ENCODE measurements around the gene GNB1L. TPM values are rescaled to one million over a fixed set of nuclear protein-coding genes. Genes with fewer than 3 reads are reported as not detected.

Gene GNB1L
- total RNA-seq, 1 experiment from 2014 or later, result 10.3 TPM

- no peak for TF ChIP-seq EZH2 (IDR thresholded peaks at IDR 0.05; ENCODE audit: low read depth)
- TF ChIP-seq, protein P1, sequence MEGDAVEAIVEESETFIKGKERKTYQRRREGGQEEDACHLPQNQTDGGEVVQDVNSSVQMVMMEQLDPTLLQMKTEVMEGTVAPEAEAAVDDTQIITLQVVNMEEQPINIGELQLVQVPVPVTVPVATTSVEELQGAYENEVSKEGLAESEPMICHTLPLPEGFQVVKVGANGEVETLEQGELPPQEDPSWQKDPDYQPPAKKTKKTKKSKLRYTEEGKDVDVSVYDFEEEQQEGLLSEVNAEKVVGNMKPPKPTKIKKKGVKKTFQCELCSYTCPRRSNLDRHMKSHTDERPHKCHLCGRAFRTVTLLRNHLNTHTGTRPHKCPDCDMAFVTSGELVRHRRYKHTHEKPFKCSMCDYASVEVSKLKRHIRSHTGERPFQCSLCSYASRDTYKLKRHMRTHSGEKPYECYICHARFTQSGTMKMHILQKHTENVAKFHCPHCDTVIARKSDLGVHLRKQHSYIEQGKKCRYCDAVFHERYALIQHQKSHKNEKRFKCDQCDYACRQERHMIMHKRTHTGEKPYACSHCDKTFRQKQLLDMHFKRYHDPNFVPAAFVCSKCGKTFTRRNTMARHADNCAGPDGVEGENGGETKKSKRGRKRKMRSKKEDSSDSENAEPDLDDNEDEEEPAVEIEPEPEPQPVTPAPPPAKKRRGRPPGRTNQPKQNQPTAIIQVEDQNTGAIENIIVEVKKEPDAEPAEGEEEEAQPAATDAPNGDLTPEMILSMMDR (conservative IDR thresholded peaks at IDR 0.05), result no peak
- ChIA-PET CTCF (no interaction called here), POLR2A (ENCODE audit: unreplicated experiment) (no interaction called here)
- H3F3A ChIP-seq (ENCODE audit: insufficient read depth, low read depth), result no peaks in the 10 kb centered on the region
- H3K27ac ChIP-seq, result no peak overlapping the region
- H3K9me3 ChIP-seq (ENCODE audit: insufficient read depth, low read depth), result no peaks in the 10 kb centered on the region
- no peak overlapping the region for H3K4me2 ChIP-seq
- H3K36me3 ChIP-seq (ENCODE audit: low read depth), result no peaks in the 10 kb centered on the region
- H3K79me2 ChIP-seq (ENCODE audit: low read depth), result no peaks in the 10 kb centered on the region
- H3K4me3 ChIP-seq, result no peak overlapping the region
- H2AFZ ChIP-seq, result no peak overlapping the region
- no peaks in the 10 kb centered on the region for H3K4me1 ChIP-seq (replicated peaks; ENCODE audit: insufficient read depth)
- DNase-seq, result no peak
- H3K9me2 ChIP-seq (ENCODE audit: insufficient read depth), result no peaks in the 10 kb centered on the region
- intact Hi-C loops (cut with micrococcal nuclease; ENCODE audit: unreplicated experiment), result no loop called here
- no peaks in the 10 kb centered on the region for H4K20me1 ChIP-seq (ENCODE audit: insufficient read depth)
- no TSS peak for BruUV-seq (replicated peaks)
- H3K27me3 ChIP-seq (ENCODE audit: insufficient read depth, low read depth), result no peaks in the 10 kb centered on the region
These were observed 8.1 kb upstream of the GNB1L start for GRCh38 chr22:19862619-19863246.

GRCh38 chr22:19859861-19860510 is 5.3 kb upstream of the GNB1L start:
- H3K27ac ChIP-seq, result no peak overlapping the region
- no peaks in the 10 kb centered on the region for H3F3A ChIP-seq (ENCODE audit: insufficient read depth, low read depth)
- H3K27me3 ChIP-seq (ENCODE audit: insufficient read depth, low read depth), result no peaks in the 10 kb centered on the region
- H3K4me1 ChIP-seq (replicated peaks; ENCODE audit: insufficient read depth), result peaks cover 6% of the 10 kb centered on the region
- DNase-seq, result no peak
- H3K9me2 ChIP-seq (ENCODE audit: insufficient read depth), result no peaks in the 10 kb centered on the region
- CTCF ChIA-PET, result no interaction called here
- peaks cover 13% of the 10 kb centered on the region; the same call in 1 of the 2 replicates for H3K79me2 ChIP-seq (ENCODE audit: low read depth)
- H3K9me3 ChIP-seq (ENCODE audit: insufficient read depth, low read depth), result no peaks in the 10 kb centered on the region
- POLR2A ChIA-PET (ENCODE audit: unreplicated experiment), result no interaction called here
- BruUV-seq (replicated peaks), result no TSS peak
- H3K36me3 ChIP-seq (ENCODE audit: low read depth), result no peaks in the 10 kb centered on the region
- H2AFZ ChIP-seq, result no peak overlapping the region
- no peak overlapping the region for H3K4me2 ChIP-seq
- intact Hi-C loops (cut with micrococcal nuclease; ENCODE audit: unreplicated experiment), result no loop called here
- H3K4me3 ChIP-seq, result no peak overlapping the region
- TF ChIP-seq EZH2 (IDR thresholded peaks at IDR 0.05; ENCODE audit: low read depth), result no peak
- TF ChIP-seq, protein P1 (conservative IDR thresholded peaks at IDR 0.05), result no peak
- no peaks in the 10 kb centered on the region for H4K20me1 ChIP-seq (ENCODE audit: insufficient read depth)

- DNase-seq, result no peak
- H3K4me2 ChIP-seq, result no peak overlapping the region
- ChIA-PET POLR2A (ENCODE audit: unreplicated experiment) (no interaction called here), CTCF (no interaction called here)
- peaks cover 35% of the 10 kb centered on the region for H3K79me2 ChIP-seq (ENCODE audit: low read depth)
- H3K9me3 ChIP-seq (ENCODE audit: insufficient read depth, low read depth), result no peaks in the 10 kb centered on the region
- H3F3A ChIP-seq (ENCODE audit: insufficient read depth, low read depth), result no peaks in the 10 kb centered on the region
- TF ChIP-seq, protein P1 (conservative IDR thresholded peaks at IDR 0.05), result no peak
- TF ChIP-seq EZH2 (IDR thresholded peaks at IDR 0.05; ENCODE audit: low read depth), result no peak
- H3K36me3 ChIP-seq (ENCODE audit: low read depth), result no peaks in the 10 kb centered on the region
- H2AFZ ChIP-seq, result no peak overlapping the region
- no peaks in the 10 kb centered on the region for H3K9me2 ChIP-seq (ENCODE audit: insufficient read depth)
- no peaks in the 10 kb centered on the region for H3K27me3 ChIP-seq (ENCODE audit: insufficient read depth, low read depth)
- intact Hi-C loops (cut with micrococcal nuclease; ENCODE audit: unreplicated experiment), result no loop called here
- H3K4me3 ChIP-seq, result no peak overlapping the region
- BruUV-seq (replicated peaks), result no TSS peak
- peaks cover 15% of the 10 kb centered on the region for H3K4me1 ChIP-seq (replicated peaks; ENCODE audit: insufficient read depth)
- H4K20me1 ChIP-seq (ENCODE audit: insufficient read depth), result no peaks in the 10 kb centered on the region; the same call in 1 of the 2 replicates
- H3K27ac ChIP-seq, result no peak overlapping the region
These were observed 2.7 kb upstream of the GNB1L start for GRCh38 chr22:19857382-19857781.
